ENCODE measurements around the gene LRWD1. TPM values are rescaled to one million over a fixed set of nuclear protein-coding genes. Genes with fewer than 3 reads are reported as not detected.

LRWD1 gene
- total RNA-seq, 1 experiment from 2014 or later: 55.8 TPM

- Histone ChIP-seq H3K27me3 (ENCODE audit: control insufficient read depth, insufficient read depth, low read length) (no peaks in the 10 kb centered on the region), H3K9me3 (ENCODE audit: control insufficient read depth, insufficient read depth, low read depth, low read length) (no peaks in the 10 kb centered on the region), H3K4me1 (ENCODE audit: control insufficient read depth, insufficient read depth, low read length) (peaks cover 7% of the 10 kb centered on the region; the same call in 1 of the 2 replicates), H3K27ac (ENCODE audit: low read length) (no peak overlapping the region), H3K36me3 (ENCODE audit: control insufficient read depth, insufficient read depth, low read length) (peaks cover 2% of the 10 kb centered on the region; the same call in 1 of the 2 replicates), H3K4me3 (ENCODE audit: low read depth in 2 of 2, low read length in 2 of 2) (no peak overlapping the region)
- CTCF ChIA-PET: no interaction called here
- in situ Hi-C loops (cut with HindIII; ENCODE audit: low pct_unique_long_range_greater_than_20kb, low sequenced_read_pairs) (no loop called here), intact Hi-C loops (cut with micrococcal nuclease; ENCODE audit: unreplicated experiment) (no loop called here)
- DNase-seq (ENCODE audit: low read depth, low spot score): no peak
- no peak for TF ChIP-seq POLR2AphosphoS5 (IDR thresholded peaks at IDR 0.05; ENCODE audit: low read depth, low read length)
- TF ChIP-seq SIN3A (IDR thresholded peaks at IDR 0.05; ENCODE audit: borderline replicate concordance, insufficient read depth, low read depth, low read length): no peak
- TF ChIP-seq CTCF (IDR thresholded peaks at IDR 0.05): no peak
- TF ChIP-seq REST (IDR thresholded peaks at IDR 0.05; ENCODE audit: insufficient read depth in 1 of 2, low read depth in 2 of 2, low read length in 1 of 2): no peak
- TF ChIP-seq TCF7L2 (IDR thresholded peaks at IDR 0.05; ENCODE audit: low read depth, low read length): no peak
- no TSS peak for BruUV-seq (replicated peaks)
- POLR2A ChIA-PET: no interaction called here
- ATAC-seq: no peak
These were observed 5.5 kb upstream of the LRWD1 start for GRCh38 chr7:102459221-102459844.

- CTCF ChIA-PET: no interaction called here
- H3K4me3 ChIP-seq (ENCODE audit: low read depth in 2 of 2, low read length in 2 of 2): no peak overlapping the region
- POLR2A ChIA-PET: no interaction called here
- in situ Hi-C loops (cut with HindIII; ENCODE audit: low pct_unique_long_range_greater_than_20kb, low sequenced_read_pairs): no loop called here
- no peaks in the 10 kb centered on the region for H3K27me3 ChIP-seq (ENCODE audit: control insufficient read depth, insufficient read depth, low read length)
- ATAC-seq (no peak), DNase-seq (ENCODE audit: low read depth, low spot score) (no peak)
- no TSS peak for BruUV-seq (replicated peaks)
- TF ChIP-seq CTCF (IDR thresholded peaks at IDR 0.05) (no peak), POLR2AphosphoS5 (IDR thresholded peaks at IDR 0.05; ENCODE audit: low read depth, low read length) (no peak), SIN3A (IDR thresholded peaks at IDR 0.05; ENCODE audit: borderline replicate concordance, insufficient read depth, low read depth, low read length) (no peak)
- intact Hi-C loops (cut with micrococcal nuclease; ENCODE audit: unreplicated experiment): no loop called here
- H3K36me3 ChIP-seq (ENCODE audit: control insufficient read depth, insufficient read depth, low read length): peaks cover 4% of the 10 kb centered on the region; the same call in 1 of the 2 replicates
- no peaks in the 10 kb centered on the region for H3K9me3 ChIP-seq (ENCODE audit: control insufficient read depth, insufficient read depth, low read depth, low read length)
- H3K4me1 ChIP-seq (ENCODE audit: control insufficient read depth, insufficient read depth, low read length): peaks cover 7% of the 10 kb centered on the region; the same call in 1 of the 2 replicates
- H3K27ac ChIP-seq (ENCODE audit: low read length): no peak overlapping the region
These were observed 4.3 kb upstream of the LRWD1 start for GRCh38 chr7:102460467-102460866.
